Dendritic cell treated with granulocyte-macrophage colony-stimulating factor and Interleukin-4, amounts not matched to agents 40 ng/mL and 50 ng/mL, for 4 days (primary cell): Measurements from ENCODE around the gene XIRP1.

Experiments
- H3K27ac Mint-ChIP-seq: one replicate; pipeline ENCODE4 v1.8.0; 2022; ENCODE audit warnings: mild to moderate bottlenecking, mixed read lengths
- H3K27me3 Mint-ChIP-seq: one replicate; pipeline ENCODE4 v1.8.0; 2022; ENCODE audit warnings: mild to moderate bottlenecking, mixed read lengths
- H3K36me3 Mint-ChIP-seq: one replicate; pipeline ENCODE4 v1.8.0; 2022; ENCODE audit warnings: low read depth, mixed read lengths
- H3K4me1 Mint-ChIP-seq: one replicate; pipeline ENCODE4 v1.8.0; 2022; ENCODE audit warnings: low read depth, mixed read lengths
- H3K4me3 Mint-ChIP-seq: one replicate; pipeline ENCODE4 v1.8.0; 2022; ENCODE audit warnings: mild to moderate bottlenecking, moderate library complexity, mixed read lengths
- H3K9me3 Mint-ChIP-seq: one replicate; pipeline ENCODE4 v1.8.0; 2022; ENCODE audit warnings: mixed read lengths
- intact Hi-C: fragments of 100-400 bp; cut with micrococcal nuclease; formaldehyde crosslinking; loops from one replicate; pipeline ENCODE4 v1.15.0; 2022

Gene XIRP1

GRCh38 chr3:39185959-39186691, 6.3 kb downstream of the XIRP1 start:
- intact Hi-C loops: loop anchor here (10.0 kb wide), 1 partner anchor 199 kb away; the partner anchor contains the start of gene SLC25A38

DNA sequence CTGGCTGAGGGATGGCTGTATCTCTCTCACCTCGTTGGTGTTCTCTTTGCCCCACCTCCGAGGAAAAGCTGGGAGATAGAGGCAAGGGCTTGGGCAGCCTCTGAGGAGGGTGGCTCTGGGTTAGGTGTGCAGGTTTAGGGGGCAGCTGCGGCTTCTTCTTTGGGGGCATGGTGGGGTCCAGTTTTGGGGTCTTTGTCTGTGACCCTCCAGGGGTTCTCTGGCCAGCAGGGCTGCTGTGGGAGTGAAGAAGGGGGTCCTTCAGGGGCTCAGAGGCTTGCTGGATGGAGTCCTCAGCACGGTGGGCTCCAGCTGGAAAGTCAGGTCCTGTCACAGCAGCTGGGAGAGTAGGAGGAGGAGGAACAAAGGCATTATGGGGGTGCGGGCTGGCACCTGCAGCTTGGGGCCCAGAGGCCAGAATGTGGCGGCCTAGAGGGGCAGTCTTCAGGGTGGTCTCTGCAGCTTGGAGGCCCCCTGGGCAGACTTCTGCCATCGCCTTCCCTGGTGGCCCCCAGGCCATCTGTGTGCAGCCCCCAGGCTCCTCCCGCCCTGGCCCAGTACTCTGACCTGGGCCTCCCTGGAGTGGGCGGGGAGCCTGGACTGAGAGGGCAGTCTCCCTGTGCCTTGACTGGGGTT, 7.0 kb downstream of the XIRP1 start:
- no peaks in the 10 kb centered on the region for H3K9me3 Mint-ChIP-seq
- intact Hi-C loops: loop anchor here (10.0 kb wide), 1 partner anchor 199 kb away; the partner anchor contains the start of gene SLC25A38

More at GRCh38 chr3:39185959-39186691, 6.3 kb downstream of the XIRP1 start:
- Mint-ChIP-seq H3K9me3 (no peaks in the 10 kb centered on the region), H3K4me3 (no peak overlapping the region), H3K27ac (no peak overlapping the region), H3K36me3 (no peaks in the 10 kb centered on the region), H3K4me1 (peaks cover 10% of the 10 kb centered on the region), H3K27me3 (peaks cover 9% of the 10 kb centered on the region)

GRCh38 chr3:39184968-39185285, 7.5 kb downstream of the XIRP1 start:
- Mint-ChIP-seq H3K9me3 (no peaks in the 10 kb centered on the region), H3K4me3 (no peak overlapping the region), H3K27me3 (peaks cover 18% of the 10 kb centered on the region), H3K36me3 (no peaks in the 10 kb centered on the region), H3K27ac (no peak overlapping the region), H3K4me1 (peaks cover 20% of the 10 kb centered on the region)
- intact Hi-C loops: loop anchor here (10.0 kb wide), 1 partner anchor 200 kb away; the partner anchor contains the start of gene SLC25A38

More for the DNA sequence above, 7.0 kb downstream of the XIRP1 start:
- Mint-ChIP-seq H3K27ac (no peak overlapping the region), H3K27me3 (peaks cover 13% of the 10 kb centered on the region), H3K36me3 (no peaks in the 10 kb centered on the region), H3K4me3 (no peak overlapping the region), H3K4me1 (peaks cover 16% of the 10 kb centered on the region)

- Mint-ChIP-seq H3K9me3 (no peaks in the 10 kb centered on the region), H3K27me3 (peaks cover 20% of the 10 kb centered on the region), H3K27ac (peak overlapping the region; percentile 4), H3K4me1 (peaks cover 21% of the 10 kb centered on the region), H3K36me3 (no peaks in the 10 kb centered on the region), H3K4me3 (no peak overlapping the region)
- intact Hi-C loops: loop anchor here (10.0 kb wide), 1 partner anchor 200 kb away; the partner anchor contains the start of gene SLC25A38
Observed at GRCh38 chr3:39184081-39184967, 8.1 kb downstream of the XIRP1 start.

- H3K27ac Mint-ChIP-seq: no peak overlapping the region
- H3K4me1 Mint-ChIP-seq: peaks cover 29% of the 10 kb centered on the region
- no peak overlapping the region for H3K4me3 Mint-ChIP-seq
- intact Hi-C loops: loop anchor here (10.0 kb wide), 1 partner anchor 201 kb away; the partner anchor contains the start of gene SLC25A38
- no peaks in the 10 kb centered on the region for H3K36me3 Mint-ChIP-seq
- H3K27me3 Mint-ChIP-seq: peaks cover 18% of the 10 kb centered on the region
- H3K9me3 Mint-ChIP-seq: no peaks in the 10 kb centered on the region
Observed at GRCh38 chr3:39183211-39184080, 8.9 kb downstream of the XIRP1 start.

DNA sequence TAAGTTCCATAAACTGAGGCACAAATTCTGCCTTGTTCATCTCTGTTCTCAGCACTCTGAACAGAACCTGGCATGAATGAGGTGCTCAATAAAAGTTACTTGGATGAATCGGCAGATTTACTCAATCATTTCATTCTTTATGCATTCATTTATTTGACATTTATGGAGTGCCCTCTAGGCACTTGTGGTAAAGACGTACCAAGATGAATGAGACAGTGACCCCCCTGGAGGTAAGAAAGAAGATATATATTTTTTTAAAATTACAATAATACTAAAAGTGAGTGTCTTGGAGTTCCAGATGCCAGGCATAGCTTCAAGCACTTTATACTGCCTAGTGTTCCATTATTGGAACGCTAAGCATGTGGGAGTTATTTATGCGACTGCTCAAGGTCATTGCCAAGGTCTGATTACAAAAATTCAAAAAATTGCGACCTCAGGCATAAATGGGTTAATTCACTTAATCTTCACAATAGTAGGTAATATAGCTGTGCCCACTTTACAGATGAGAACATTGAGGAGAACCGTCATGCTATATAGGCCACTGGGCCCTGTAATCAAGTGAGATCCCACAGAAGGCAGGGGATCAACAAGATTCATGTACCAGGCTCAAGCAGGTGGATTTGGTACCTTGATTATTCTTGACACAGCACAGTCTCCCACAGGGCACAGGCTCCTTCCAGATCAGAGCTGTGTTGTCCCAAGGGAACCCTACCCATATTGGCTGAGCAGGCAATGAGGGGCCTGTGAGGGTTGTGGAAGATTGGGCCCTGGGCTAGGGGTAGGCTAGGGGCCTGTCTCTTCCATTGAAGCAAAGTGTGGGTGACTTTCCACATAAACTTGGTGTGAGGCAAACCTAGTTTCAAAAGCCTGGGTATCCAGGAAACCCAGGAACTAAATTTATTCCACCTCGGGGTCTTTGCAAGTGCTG, 10.7 kb downstream of the XIRP1 start:
- H3K27me3 Mint-ChIP-seq: peaks cover 15% of the 10 kb centered on the region
- intact Hi-C loops: loop anchor here (1.0 to 10.0 kb wide), 2 partner anchors 33 to 203 kb away; partner anchors contain the start of gene SLC25A38
- H3K36me3 Mint-ChIP-seq: no peaks in the 10 kb centered on the region
- H3K9me3 Mint-ChIP-seq: no peaks in the 10 kb centered on the region
- peaks cover 44% of the 10 kb centered on the region for H3K4me1 Mint-ChIP-seq
- peak overlapping the region; percentile 72 for H3K4me3 Mint-ChIP-seq
- H3K27ac Mint-ChIP-seq: peak overlapping the region; percentile 12

DNA sequence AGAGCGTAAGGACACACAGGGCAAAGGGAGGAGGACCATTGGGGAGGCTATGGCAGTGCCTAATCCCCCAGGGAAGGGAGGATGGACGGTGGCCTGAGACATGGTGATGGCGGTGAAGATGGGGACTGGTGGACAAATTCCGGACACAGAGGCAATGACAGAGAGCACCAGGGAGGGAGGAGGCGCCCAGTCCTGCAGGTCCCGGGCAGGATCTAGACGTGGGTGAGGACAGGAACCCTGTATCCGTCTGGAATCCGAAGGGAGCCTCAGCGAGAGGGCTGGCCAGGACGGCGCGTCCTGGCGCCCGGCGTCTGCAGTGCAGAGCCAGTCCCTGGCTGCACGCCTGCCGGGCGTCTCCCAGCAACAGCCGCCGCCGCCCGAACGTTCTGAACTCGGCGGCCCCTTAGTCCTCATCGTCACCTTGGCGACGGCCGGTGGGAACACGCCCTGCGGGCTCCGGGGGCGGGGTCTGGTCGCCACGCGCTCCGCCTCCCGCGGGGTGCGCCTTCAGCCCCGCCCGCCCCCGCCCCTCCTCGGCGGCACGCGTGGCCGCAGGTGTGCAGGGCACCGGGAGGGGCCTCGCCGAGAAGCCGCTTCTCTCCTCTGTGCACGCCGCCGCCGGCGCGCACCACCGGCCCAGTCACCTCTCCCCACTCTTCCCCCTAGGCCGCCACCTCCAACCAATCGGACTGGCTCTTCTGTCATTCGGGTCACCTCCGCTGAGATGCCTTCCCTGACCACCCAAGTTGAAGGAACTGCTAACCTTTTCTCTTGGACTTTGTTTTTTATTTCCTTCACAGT, 11.6 kb downstream of the XIRP1 start:
- H3K36me3 Mint-ChIP-seq: no peaks in the 10 kb centered on the region
- intact Hi-C loops: loop anchor here (10.0 kb wide), 1 partner anchor 204 kb away; the partner anchor contains the start of gene SLC25A38
- H3K4me3 Mint-ChIP-seq: peak overlapping the region; percentile 72
- no peaks in the 10 kb centered on the region for H3K9me3 Mint-ChIP-seq
- peaks cover 53% of the 10 kb centered on the region for H3K4me1 Mint-ChIP-seq
- peak overlapping the region; percentile 72 for H3K27ac Mint-ChIP-seq
- H3K27me3 Mint-ChIP-seq: peaks cover 21% of the 10 kb centered on the region

DNA sequence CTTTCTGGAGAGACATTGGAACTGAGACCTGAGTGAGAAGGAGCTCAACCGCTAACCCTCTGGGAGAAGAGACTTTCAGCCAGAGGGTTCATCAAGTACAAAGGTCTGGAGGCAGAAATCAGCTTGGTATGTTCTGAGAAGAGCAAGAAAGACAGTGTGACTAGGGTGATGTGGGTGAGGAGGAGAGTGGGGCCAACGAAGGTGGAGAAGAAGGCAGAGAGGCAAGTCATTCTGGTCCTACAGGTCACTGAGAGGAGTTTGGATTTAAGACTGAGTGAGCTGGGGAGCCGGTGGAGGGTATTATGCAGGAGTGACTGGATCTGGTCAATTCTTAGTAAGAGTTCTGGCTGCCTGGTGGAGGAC, 12.2 kb downstream of the XIRP1 start:
- Mint-ChIP-seq H3K27ac (peak overlapping the region; percentile 72), H3K27me3 (peaks cover 21% of the 10 kb centered on the region), H3K4me1 (peaks cover 56% of the 10 kb centered on the region), H3K36me3 (no peaks in the 10 kb centered on the region), H3K9me3 (no peaks in the 10 kb centered on the region), H3K4me3 (peak overlapping the region; percentile 71)
- intact Hi-C loops: loop anchor here (10.0 kb wide), 1 partner anchor 205 kb away; the partner anchor contains the start of gene SLC25A38

DNA sequence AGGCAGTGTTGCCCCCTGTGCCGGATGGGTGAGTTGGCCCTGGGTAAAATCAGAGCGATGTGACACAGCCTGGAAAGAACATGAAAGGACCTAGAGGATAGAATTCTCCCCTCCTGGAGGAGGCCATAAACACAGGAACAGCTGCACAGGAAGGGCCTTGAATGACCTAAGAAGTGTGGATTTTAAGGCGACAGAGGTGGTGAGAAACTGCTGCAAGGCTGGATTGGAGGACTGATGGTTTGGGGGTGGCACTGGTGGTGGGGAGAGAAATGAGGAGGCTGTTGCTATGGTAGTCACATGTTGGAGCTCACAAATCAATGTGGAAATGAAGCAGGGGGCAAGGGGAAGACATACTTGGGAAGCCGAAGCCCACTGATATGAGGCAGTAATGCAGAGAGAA, 13.8 kb downstream of the XIRP1 start:
- Mint-ChIP-seq H3K4me3 (no peak overlapping the region), H3K27me3 (peaks cover 21% of the 10 kb centered on the region), H3K27ac (peak overlapping the region; percentile 82), H3K9me3 (no peaks in the 10 kb centered on the region), H3K4me1 (peaks cover 62% of the 10 kb centered on the region), H3K36me3 (no peaks in the 10 kb centered on the region)
- intact Hi-C loops: no loop called here

DNA sequence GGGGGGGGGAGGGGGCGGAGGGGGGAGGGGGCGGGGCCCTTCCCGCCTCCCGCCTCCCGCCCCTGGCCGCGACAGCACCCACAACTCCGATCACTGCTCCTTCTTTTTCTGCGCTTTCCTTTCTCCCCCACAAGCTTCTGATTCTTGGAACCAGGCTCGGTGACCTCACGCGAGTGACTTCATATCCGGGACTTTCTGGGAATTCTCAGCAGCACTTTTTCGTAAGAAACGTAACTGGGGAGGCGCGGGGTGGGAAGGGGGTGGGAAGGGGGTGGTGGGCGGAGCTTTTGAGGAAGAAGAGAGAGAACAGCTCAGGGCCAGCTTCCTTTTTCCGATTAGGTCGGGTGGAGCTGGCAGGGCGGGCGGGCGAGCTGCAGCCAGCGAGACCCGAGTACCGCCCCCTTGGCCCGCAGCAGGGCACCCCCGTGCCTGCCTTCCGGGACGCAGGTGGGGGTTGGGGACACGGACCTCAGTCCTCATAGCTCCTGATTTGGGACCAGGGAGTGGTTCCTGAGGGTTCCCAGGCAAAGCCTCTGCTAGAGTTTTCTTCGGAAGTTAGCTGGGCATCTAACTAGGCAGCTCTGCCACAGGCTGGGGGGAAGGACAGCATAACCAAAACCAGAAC, 14.6 kb downstream of the XIRP1 start:
- peak overlapping the region; percentile 72 for H3K4me3 Mint-ChIP-seq
- intact Hi-C loops: loop anchor here (2.0 kb wide), 1 partner anchor 69 kb away; no protein-coding TSS in a partner anchor
- no peaks in the 10 kb centered on the region for H3K36me3 Mint-ChIP-seq
- H3K4me1 Mint-ChIP-seq: peaks cover 65% of the 10 kb centered on the region
- peaks cover 22% of the 10 kb centered on the region for H3K27me3 Mint-ChIP-seq
- H3K9me3 Mint-ChIP-seq: no peaks in the 10 kb centered on the region
- peak overlapping the region; percentile 82 for H3K27ac Mint-ChIP-seq

- H3K4me1 Mint-ChIP-seq: peaks cover 68% of the 10 kb centered on the region
- H3K4me3 Mint-ChIP-seq: no peak overlapping the region
- H3K9me3 Mint-ChIP-seq: no peaks in the 10 kb centered on the region
- peaks cover 24% of the 10 kb centered on the region for H3K27me3 Mint-ChIP-seq
- peak overlapping the region; percentile 82 for H3K27ac Mint-ChIP-seq
- H3K36me3 Mint-ChIP-seq: no peaks in the 10 kb centered on the region
- intact Hi-C loops: loop anchor here (2.0 kb wide), 1 partner anchor 67 kb away; no protein-coding TSS in a partner anchor
Observed at GRCh38 chr3:39176025-39176714, 16.2 kb downstream of the XIRP1 start.
